T1000 (cell line): ENCODE measurements around the gene AUTS2.
"Not testable (repeated sequence)": the region's sequence is repeated elsewhere in the genome, so short reads cannot be mapped to it uniquely, and the experiment has no call there.

ENCODE experiments used
- DNase-seq: peaks from one replicate; lab custom pipeline; 2025; ENCODE audit warnings: mixed read lengths; lab: John Stamatoyannopoulos, UW

AUTS2 gene

GRCh38 chr7:70242826-70243225, 644.6 kb downstream of the AUTS2 start:
- no peak for DNase-seq

- no peak for DNase-seq
These were observed 645.2 kb downstream of the AUTS2 start for GRCh38 chr7:70243443-70243842.

GRCh38 chr7:70257921-70258320, 659.6 kb downstream of the AUTS2 start:
- DNase-seq = no peak

- DNase-seq = no peak
These were observed 661.2 kb downstream of the AUTS2 start for GRCh38 chr7:70259502-70259901.

GRCh38 chr7:70263471-70264255, 665.4 kb downstream of the AUTS2 start:
- DNase-seq = no peak

GRCh38 chr7:70266186-70266585, 667.9 kb downstream of the AUTS2 start:
- DNase-seq = no peak

GRCh38 chr7:70267381-70268120, 669.3 kb downstream of the AUTS2 start:
- DNase-seq = no peak

GRCh38 chr7:70268179-70268578, 669.9 kb downstream of the AUTS2 start:
- DNase-seq = no peak

GRCh38 chr7:70270149-70270548, 671.9 kb downstream of the AUTS2 start:
- no peak for DNase-seq

GRCh38 chr7:70271617-70272081, 673.4 kb downstream of the AUTS2 start:
- no peak for DNase-seq

GRCh38 chr7:70275570-70275969, 677.3 kb downstream of the AUTS2 start:
- DNase-seq = not testable (repeated sequence)

- no peak for DNase-seq
These were observed 686.9 kb downstream of the AUTS2 start for GRCh38 chr7:70285187-70285586.

GRCh38 chr7:70285854-70286253, 687.6 kb downstream of the AUTS2 start:
- DNase-seq = no peak

GRCh38 chr7:70288781-70289456, 690.6 kb downstream of the AUTS2 start:
- DNase-seq = no peak

GRCh38 chr7:70292716-70293115, 694.4 kb downstream of the AUTS2 start:
- no peak for DNase-seq

- DNase-seq = no peak
These were observed 696.1 kb downstream of the AUTS2 start for GRCh38 chr7:70294211-70294911.

GRCh38 chr7:70298780-70299471, 700.7 kb downstream of the AUTS2 start:
- no peak for DNase-seq

- no peak for DNase-seq
These were observed 701.2 kb downstream of the AUTS2 start for GRCh38 chr7:70299472-70299807.

GRCh38 chr7:70301673-70302185, 703.5 kb downstream of the AUTS2 start:
- no peak for DNase-seq

- no peak for DNase-seq
These were observed 705.0 kb downstream of the AUTS2 start for GRCh38 chr7:70303309-70303708.

GRCh38 chr7:70303780-70304179, 705.5 kb downstream of the AUTS2 start:
- no peak for DNase-seq
